ENCODE data around the gene ARHGAP15.

DNA sequence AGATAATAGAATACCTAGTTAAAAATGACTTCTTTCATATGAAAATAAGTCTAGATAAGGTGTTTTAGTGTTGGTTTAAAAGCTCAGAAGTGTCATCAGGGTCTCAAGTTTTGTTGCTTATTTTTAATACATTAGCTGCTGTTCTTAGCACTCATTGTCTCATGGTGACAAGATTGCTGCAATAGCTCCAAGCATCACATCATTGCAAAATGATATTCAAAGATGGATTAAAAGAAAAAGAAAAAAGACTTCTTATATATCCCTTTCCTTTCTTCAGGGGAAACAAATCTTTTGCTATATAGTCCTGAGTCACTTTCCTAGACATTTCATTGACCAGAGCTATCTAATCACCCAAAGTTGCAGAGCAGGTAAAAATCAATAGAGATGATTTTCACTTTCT, 386.1 kb downstream of the ARHGAP15 start:
- TF ChIP-seq POLR2A (IDR thresholded peaks at IDR 0.05; ENCODE audit: borderline replicate concordance, extremely low read depth, insufficient read depth, insufficient read length) (no peak), CTCF (IDR thresholded peaks at IDR 0.05 in 2 of 3, conservative IDR thresholded peaks at IDR 0.05 in 1 of 3; ENCODE audit: borderline replicate concordance in 1 of 3, insufficient read depth in 1 of 3, low read depth in 2 of 3, low read length in 2 of 3) (no peak), ATF3 (IDR thresholded peaks at IDR 0.05) (no peak), ZFX (IDR thresholded peaks at IDR 0.05) (no peak), EZH2phosphoT487 (IDR thresholded peaks at IDR 0.05; ENCODE audit: borderline replicate concordance) (no peak), EGR1 (IDR thresholded peaks at IDR 0.05; ENCODE audit: low read depth) (no peak)
